Stimulated activated CD8-positive, alpha-beta memory T cell treated with anti-CD3 and anti-CD28 coated beads, Interleukin-4, amount 100 ng/mL, for 1 hour (primary cell): Measurements from ENCODE around the gene KCNN4.
A peak's percentile ranks its signal among the peaks of the same experiment; 100 is the strongest.
"Not testable (repeated sequence)": the region's sequence is repeated elsewhere in the genome, so short reads cannot be mapped to it uniquely, and the experiment has no call there.

Source experiments
- DNase-seq, 2 donors: peaks; one replicate each; pipeline ENCODE4 v3.0.0-alpha.2; 2020; ENCODE audit warnings: low read depth in 2 of 2, low spot score in 1 of 2

The KCNN4 gene

GRCh38 chr19:43775299-43775890 is 5.4 kb downstream of the KCNN4 start:
- DNase-seq, result no peak

GRCh38 chr19:43774940-43775258 is 5.9 kb downstream of the KCNN4 start:
- not testable (repeated sequence) for DNase-seq

- DNase-seq, result no peak
Observed at GRCh38 chr19:43774103-43774939, 6.5 kb downstream of the KCNN4 start.

GRCh38 chr19:43773725-43774102 is 7.1 kb downstream of the KCNN4 start:
- DNase-seq, result no peak

GRCh38 chr19:43769256-43769655 is 11.5 kb downstream of the KCNN4 start:
- DNase-seq, result no peak

- DNase-seq, result no peak
Observed at GRCh38 chr19:43768273-43769050, 12.3 kb downstream of the KCNN4 start.

- DNase-seq, result no peak
Observed at GRCh38 chr19:43767818-43768217, 13.0 kb downstream of the KCNN4 start.

GRCh38 chr19:43767316-43767715 is 13.5 kb downstream of the KCNN4 start:
- DNase-seq, result no peak

GRCh38 chr19:43766755-43767043 is 14.1 kb downstream of the KCNN4 start:
- DNase-seq, result no peak

GRCh38 chr19:43765109-43765876 is 15.5 kb downstream of the KCNN4 start:
- DNase-seq, result no peak

- not testable (repeated sequence) for DNase-seq
Observed at GRCh38 chr19:43764684-43765083, 16.1 kb downstream of the KCNN4 start.

GRCh38 chr19:43763473-43763939 is 17.3 kb downstream of the KCNN4 start:
- no peak for DNase-seq

- DNase-seq, result no peak
Observed at GRCh38 chr19:43762814-43763213, 18.0 kb downstream of the KCNN4 start.

GRCh38 chr19:43760941-43761340 is 19.8 kb downstream of the KCNN4 start:
- DNase-seq, result no peak

- DNase-seq, result no peak
Observed at GRCh38 chr19:43759515-43759914, 21.3 kb downstream of the KCNN4 start.

- peak; percentile 37 to 52 for DNase-seq
Observed at GRCh38 chr19:43755256-43755801, 25.4 kb downstream of the KCNN4 start.

GRCh38 chr19:43754503-43755255 is 26.1 kb downstream of the KCNN4 start, which contains the start of gene SMG9:
Gene SMG9, minus strand, starts transcription at chr19:43754962. Its CDS starts 4,221 bp downstream, at chr19:43750741.
- DNase-seq, result peak; percentile 97 to 98

- no peak for DNase-seq
Observed at GRCh38 chr19:43754253-43754502, 26.6 kb downstream of the KCNN4 start.

- no peak for DNase-seq
Observed at GRCh38 chr19:43752287-43752875, 28.4 kb downstream of the KCNN4 start.
